H1 (cell line): Measurements from ENCODE around the gene CHD1L.

Source experiments
- CHD7 ChIP-seq: fragments of 300-600 bp; sonication (generic); IDR thresholded peaks from 2 replicates; pipeline ENCODE4 v1.7.1; 2012; ENCODE audit warnings: low read length, moderate library complexity, mild to moderate bottlenecking, inconsistent platforms; ENCODE audit not compliant: insufficient replicate concordance
- CTCF ChIP-seq, 3 experiments: IDR thresholded peaks; 1 replicate in 2 of 3; 2 replicates in 1 of 3; pipeline versions ENCODE4 v1.5.1 to v1.6.1; 2011; ENCODE audit warnings: low read length in 3 of 3, mild to moderate bottlenecking in 3 of 3, inconsistent platforms in 2 of 3, low read depth in 1 of 3, moderate library complexity in 1 of 3; ENCODE audit not compliant: insufficient read depth in 1 of 3; ENCODE audit errors: control extremely low read depth in 1 of 3
- EZH2 ChIP-seq: fragments of 200-600 bp; sonication (generic); IDR thresholded peaks from 2 replicates; pipeline ENCODE4 v1.7.1; 2012; ENCODE audit warnings: low read depth, mild to moderate bottlenecking, moderate library complexity, low read length, inconsistent platforms; ENCODE audit not compliant: severe bottlenecking
- NANOG ChIP-seq: IDR thresholded peaks from 2 replicates; pipeline ENCODE4 v1.6.1; 2011; ENCODE audit warnings: low read length, low read depth, mild to moderate bottlenecking, inconsistent platforms; ENCODE audit not compliant: insufficient read depth, poor library complexity, severe bottlenecking
- NRF1 ChIP-seq: IDR thresholded peaks from 2 replicates; pipeline ENCODE4 v1.6.1; 2011; ENCODE audit warnings: mild to moderate bottlenecking, low read depth, low read length, improper control_type of control experiment
- POLR2A ChIP-seq, 2 experiments: IDR thresholded peaks; 1 replicate in 1 of 2; 2 replicates in 1 of 2; pipeline ENCODE4 v1.6.1; 2011; ENCODE audit warnings: low read depth in 2 of 2, low read length in 2 of 2, mild to moderate bottlenecking in 2 of 2; ENCODE audit errors: control extremely low read depth in 1 of 2
- POLR2AphosphoS5 ChIP-seq: IDR thresholded peaks from 2 replicates; pipeline ENCODE4 v1.6.1; 2011; ENCODE audit warnings: low read depth, low read length
- RAD21 ChIP-seq, 2 experiments: IDR thresholded peaks in 1 of 2; conservative IDR thresholded peaks in 1 of 2; 2 replicates each; pipeline ENCODE4 v1.6.1; 2011; ENCODE audit warnings: low read depth in 2 of 2, low read length in 2 of 2, improper control_type of control experiment in 1 of 2, inconsistent platforms in 1 of 2, mild to moderate bottlenecking in 1 of 2, moderate library complexity in 1 of 2
- SIN3A ChIP-seq, 2 experiments: IDR thresholded peaks in 1 of 2; conservative IDR thresholded peaks in 1 of 2; 2 replicates each; pipeline ENCODE4 v1.6.1; 2011 to 2012; ENCODE audit warnings: low read length in 2 of 2, improper control_type of control experiment in 1 of 2, low read depth in 1 of 2, mild to moderate bottlenecking in 1 of 2
- TAF1 ChIP-seq: IDR thresholded peaks from 2 replicates; pipeline ENCODE4 v1.6.1; 2011; ENCODE audit warnings: mild to moderate bottlenecking, low read depth, low read length
- TBP ChIP-seq: IDR thresholded peaks from 2 replicates; pipeline ENCODE4 v1.6.1; 2011; ENCODE audit warnings: low read depth, low read length, improper control_type of control experiment
- YY1 ChIP-seq: IDR thresholded peaks from 2 replicates; pipeline ENCODE4 v1.6.1; 2011; ENCODE audit warnings: low read depth, mild to moderate bottlenecking, low read length
- ZNF274 ChIP-seq: IDR thresholded peaks from 2 replicates; pipeline ENCODE4 v1.7.0; 2012; ENCODE audit warnings: low read length, borderline replicate concordance; ENCODE audit errors: extremely low read depth

GRCh38 chr1:147267711-147268110 lies 25.2 kb downstream of the CHD1L start:
- TF ChIP-seq YY1 (no peak), POLR2A (IDR thresholded peaks at IDR 0.05; ENCODE audit: control extremely low read depth in 1 of 2, low read depth in 2 of 2, low read length in 2 of 2) (no peak), SIN3A (conservative IDR thresholded peaks at IDR 0.05 in 1 of 2, IDR thresholded peaks at IDR 0.05 in 1 of 2; ENCODE audit: low read depth in 1 of 2, low read length in 2 of 2) (no peak), CTCF (IDR thresholded peaks at IDR 0.05; ENCODE audit: control extremely low read depth in 1 of 3, insufficient read depth in 1 of 3, low read depth in 1 of 3, low read length in 3 of 3) (no peak), POLR2AphosphoS5 (no peak), RAD21 (IDR thresholded peaks at IDR 0.05 in 1 of 2, conservative IDR thresholded peaks at IDR 0.05 in 1 of 2; ENCODE audit: low read depth in 2 of 2, low read length in 2 of 2) (no peak), TAF1 (no peak), ZNF274 (no peak), NANOG (no peak), CHD7 (no peak), NRF1 (no peak), EZH2 (no peak), TBP (no peak)
